HG02973 (cell line): ENCODE data around the gene CYB5D1.
A peak's percentile ranks its signal among the peaks of the same experiment; 100 is the strongest.

Source experiments
- ATAC-seq: cut with Tn5 transposase; IDR thresholded peaks from one replicate; pipeline ENCODE4 v1.9.1; 2021; ENCODE audit warnings: moderate library complexity; ENCODE audit not compliant: unreplicated experiment

Gene CYB5D1

DNA sequence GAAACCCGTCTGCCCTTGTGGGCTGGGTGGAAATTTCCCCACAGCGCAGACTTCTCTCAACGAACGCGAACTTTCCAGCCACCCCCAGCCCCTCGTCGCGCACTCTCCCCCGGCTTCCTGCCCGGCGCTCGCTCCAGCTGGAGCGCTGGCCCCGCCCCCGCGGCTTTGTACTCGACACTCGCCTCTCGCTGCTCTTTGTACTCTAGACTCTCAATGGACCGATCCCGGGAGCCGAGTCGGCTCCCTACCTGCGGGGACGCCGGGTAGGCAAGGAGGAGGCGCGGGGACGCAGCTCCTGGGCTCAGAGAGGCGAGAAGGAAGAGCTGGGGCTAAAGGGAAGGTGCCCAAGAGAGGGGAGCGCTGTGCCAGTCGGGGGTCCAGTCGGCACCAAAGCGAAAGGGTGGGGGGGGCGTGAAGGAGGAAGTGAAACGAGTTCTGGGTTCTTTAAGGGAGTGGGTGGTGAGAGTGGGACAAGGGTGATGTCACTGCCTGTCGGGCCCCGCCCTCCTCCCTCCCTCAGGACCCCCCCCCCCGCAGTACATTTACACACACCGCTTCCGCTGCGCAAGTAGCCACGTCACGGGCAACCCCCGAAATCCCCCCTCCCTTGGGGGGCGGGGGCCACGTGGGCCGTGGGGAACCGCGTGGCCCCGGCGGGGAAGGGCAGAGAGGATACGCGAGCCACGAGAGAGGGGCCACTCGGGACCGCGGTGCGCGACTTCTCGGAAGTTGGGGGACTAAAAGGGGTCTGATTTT, 14.1 kb upstream of the CYB5D1 start:
- ATAC-seq = no peak

DNA sequence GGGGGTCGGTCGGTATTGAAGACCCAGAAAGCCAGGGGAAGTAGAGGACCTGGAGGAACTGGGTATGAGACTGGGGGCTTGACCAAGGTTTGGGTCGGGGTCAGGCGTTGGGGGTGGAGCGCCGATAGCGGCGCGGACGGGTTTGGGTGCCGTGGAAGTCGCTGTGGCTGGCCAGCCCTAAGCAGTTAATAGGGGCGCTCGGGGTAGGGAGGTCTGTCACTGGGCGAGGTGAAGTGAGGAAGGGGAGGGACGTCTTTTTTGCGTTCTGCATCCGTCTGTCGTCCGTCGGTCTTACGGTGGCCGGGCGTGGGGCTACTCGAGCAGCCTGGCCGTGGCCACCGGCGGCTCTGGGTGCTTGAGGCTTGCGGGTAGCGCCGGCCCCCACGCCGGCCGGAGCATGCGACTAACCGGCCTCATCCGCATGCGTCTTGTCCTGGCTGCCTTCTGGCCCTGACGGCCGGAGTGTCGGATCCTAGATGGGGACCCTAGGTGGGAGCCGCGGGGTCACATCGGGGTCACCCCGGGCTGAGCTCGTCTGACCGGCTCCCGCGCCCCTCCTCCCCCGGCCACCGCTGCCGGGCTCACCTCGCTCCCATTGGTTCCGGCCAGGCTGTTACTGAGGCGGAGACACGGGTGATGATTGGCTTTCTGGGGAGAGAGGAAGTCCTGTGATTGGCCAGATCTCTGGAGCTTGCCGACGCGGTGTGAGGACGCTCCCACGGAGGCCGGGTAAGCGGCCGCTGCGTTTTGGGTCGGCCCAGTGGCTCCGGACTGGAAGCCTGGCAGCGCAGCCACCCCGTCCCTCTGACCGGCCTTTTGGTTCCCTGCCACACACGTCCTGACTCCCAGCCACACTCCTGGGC, 13.3 kb upstream of the CYB5D1 start:
- peak; percentile 41 for ATAC-seq

DNA sequence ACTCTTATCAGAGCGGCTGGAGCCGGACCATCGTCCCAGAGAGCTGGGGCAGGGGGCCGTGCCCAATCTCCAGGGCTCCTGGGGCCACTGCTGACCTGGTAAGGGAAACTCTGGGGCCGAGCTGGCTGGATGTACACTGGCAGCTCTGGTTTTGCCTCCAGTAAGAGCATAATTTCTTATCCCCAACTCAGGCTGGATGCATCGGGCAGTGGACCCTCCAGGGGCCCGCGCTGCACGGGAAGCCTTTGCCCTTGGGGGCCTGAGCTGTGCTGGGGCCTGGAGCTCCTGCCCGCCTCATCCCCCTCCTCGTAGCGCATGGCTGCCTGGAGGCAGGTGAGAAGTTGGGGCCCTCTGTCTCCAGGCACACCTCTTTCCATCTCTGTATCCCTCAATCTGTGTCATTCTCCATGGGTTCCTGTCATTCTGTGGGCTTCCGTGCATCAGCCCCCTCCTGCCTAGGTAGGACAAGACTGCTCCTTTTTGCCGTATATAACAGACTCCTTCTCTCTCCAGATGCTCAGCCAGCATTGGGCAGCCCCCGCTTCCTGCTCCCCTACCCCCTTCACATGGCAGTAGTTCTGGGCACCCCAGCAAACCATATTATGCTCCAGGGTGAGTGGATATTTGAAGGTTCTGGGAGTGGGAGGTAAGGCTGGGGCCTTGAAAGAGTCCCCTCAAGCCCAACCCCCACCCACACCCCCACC, 12.3 kb upstream of the CYB5D1 start:
- ATAC-seq = no peak

DNA sequence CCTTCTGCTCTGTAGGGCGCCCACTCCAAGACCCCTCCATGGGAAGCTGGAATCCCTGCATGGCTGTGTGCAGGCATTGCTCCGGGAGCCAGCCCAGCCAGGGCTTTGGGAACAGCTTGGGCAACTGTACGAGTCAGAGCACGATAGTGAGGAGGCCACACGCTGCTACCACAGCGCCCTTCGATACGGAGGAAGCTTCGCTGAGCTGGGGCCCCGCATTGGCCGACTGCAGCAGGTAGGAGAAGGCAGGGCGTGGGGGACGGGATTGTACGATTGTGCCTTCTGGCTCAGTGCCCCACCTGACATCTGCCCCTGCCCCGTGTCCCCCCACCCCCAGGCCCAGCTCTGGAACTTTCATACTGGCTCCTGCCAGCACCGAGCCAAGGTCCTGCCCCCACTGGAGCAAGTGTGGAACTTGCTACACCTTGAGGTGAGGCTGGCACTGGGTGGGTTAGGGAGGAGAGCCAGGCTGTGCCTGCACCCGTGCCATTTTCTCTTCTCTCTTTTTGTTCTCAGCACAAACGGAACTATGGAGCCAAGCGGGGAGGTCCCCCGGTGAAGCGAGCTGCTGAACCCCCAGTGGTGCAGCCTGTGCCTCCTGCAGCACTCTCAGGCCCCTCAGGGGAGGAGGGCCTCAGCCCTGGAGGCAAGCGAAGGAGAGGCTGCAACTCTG, 11.6 kb upstream of the CYB5D1 start:
- no peak for ATAC-seq

DNA sequence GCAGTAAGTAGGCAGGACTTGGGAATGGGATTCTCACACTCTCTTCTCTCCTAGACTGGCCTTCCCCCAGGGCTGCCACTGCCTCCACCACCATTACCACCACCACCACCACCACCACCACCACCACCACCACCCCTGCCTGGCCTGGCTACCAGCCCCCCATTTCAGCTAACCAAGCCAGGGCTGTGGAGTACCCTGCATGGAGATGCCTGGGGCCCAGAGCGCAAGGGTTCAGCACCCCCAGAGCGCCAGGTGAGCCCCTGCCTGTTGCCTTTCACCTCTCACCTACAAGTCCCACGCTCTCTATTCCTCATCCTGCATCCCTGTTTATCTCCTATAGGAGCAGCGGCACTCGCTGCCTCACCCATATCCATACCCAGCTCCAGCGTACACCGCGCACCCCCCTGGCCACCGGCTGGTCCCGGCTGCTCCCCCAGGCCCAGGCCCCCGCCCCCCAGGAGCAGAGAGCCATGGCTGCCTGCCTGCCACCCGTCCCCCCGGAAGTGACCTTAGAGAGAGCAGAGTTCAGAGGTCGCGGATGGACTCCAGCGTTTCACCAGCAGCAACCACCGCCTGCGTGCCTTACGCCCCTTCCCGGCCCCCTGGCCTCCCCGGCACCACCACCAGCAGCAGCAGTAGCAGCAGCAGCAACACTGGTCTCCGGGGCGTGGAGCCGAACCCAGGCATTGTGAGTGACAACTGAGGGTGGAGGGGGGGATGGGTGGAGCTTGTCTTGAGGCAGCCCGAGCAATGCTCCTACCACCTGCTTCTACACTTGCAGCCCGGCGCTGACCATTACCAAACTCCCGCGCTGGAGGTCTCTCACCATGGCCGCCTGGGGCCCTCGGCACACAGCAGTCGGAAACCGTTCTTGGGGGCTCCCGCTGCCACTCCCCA, 10.8 kb upstream of the CYB5D1 start:
- ATAC-seq = no peak

DNA sequence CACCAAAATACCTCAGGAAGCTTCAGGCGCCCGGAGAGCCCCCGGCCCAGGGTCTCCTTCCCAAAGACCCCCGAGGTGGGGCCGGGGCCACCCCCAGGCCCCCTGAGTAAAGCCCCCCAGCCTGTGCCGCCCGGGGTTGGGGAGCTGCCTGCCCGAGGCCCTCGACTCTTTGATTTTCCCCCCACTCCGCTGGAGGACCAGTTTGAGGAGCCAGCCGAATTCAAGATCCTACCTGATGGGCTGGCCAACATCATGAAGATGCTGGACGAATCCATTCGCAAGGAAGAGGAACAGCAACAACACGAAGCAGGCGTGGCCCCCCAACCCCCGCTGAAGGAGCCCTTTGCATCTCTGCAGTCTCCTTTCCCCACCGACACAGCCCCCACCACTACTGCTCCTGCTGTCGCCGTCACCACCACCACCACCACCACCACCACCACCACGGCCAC, 9.6 kb upstream of the CYB5D1 start:
- no peak for ATAC-seq

DNA sequence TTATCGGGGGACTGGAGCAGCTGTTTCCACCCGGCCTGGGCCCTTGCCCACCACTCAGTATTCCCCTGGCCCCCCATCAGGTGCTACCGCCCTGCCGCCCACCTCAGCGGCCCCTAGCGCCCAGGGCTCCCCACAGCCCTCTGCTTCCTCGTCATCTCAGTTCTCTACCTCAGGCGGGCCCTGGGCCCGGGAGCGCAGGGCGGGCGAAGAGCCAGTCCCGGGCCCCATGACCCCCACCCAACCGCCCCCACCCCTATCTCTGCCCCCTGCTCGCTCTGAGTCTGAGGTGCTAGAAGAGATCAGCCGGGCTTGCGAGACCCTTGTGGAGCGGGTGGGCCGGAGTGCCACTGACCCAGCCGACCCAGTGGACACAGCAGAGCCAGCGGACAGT, 9.1 kb upstream of the CYB5D1 start:
- no peak for ATAC-seq

DNA sequence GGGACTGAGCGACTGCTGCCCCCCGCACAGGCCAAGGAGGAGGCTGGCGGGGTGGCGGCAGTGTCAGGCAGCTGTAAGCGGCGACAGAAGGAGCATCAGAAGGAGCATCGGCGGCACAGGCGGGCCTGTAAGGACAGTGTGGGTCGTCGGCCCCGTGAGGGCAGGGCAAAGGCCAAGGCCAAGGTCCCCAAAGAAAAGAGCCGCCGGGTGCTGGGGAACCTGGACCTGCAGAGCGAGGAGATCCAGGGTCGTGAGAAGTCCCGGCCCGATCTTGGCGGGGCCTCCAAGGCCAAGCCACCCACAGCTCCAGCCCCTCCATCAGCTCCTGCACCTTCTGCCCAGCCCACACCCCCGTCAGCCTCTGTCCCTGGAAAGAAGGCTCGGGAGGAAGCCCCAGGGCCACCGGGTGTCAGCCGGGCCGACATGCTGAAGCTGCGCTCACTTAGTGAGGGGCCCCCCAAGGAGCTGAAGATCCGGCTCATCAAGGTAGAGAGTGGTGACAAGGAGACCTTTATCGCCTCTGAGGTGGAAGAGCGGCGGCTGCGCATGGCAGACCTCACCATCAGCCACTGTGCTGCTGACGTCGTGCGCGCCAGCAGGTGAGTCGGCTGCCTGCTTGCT, 8.6 kb upstream of the CYB5D1 start:
- no peak for ATAC-seq

DNA sequence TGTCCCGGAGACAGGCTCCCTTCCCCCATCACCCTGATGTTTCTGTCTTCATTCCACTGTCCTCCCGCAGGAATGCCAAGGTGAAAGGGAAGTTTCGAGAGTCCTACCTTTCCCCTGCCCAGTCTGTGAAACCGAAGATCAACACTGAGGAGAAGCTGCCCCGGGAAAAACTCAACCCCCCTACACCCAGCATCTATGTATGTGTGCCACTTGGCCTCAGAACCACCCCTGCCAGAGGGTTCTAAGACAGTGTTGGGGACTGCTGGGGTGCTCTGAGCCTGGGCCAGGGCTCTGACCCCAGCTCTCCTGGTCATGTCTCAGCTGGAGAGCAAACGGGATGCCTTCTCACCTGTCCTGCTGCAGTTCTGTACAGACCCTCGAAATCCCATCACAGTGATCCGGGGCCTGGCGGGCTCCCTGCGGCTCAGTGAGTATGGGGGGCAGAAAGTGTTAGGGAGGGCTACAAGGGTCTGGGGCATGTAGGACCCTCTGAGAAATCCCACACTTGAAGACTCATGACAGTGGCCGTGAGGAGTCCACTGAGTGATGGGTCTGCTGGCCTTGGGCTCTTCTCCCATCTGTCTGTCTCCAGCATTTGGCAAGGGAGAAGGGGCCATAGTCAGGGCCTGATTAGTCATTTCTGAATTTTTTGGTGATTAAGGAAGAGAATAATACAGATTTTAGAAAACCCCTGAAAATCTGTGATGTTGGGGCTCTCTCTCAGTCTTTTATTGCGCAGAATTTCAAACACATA, 7.9 kb upstream of the CYB5D1 start:
- ATAC-seq = no peak

DNA sequence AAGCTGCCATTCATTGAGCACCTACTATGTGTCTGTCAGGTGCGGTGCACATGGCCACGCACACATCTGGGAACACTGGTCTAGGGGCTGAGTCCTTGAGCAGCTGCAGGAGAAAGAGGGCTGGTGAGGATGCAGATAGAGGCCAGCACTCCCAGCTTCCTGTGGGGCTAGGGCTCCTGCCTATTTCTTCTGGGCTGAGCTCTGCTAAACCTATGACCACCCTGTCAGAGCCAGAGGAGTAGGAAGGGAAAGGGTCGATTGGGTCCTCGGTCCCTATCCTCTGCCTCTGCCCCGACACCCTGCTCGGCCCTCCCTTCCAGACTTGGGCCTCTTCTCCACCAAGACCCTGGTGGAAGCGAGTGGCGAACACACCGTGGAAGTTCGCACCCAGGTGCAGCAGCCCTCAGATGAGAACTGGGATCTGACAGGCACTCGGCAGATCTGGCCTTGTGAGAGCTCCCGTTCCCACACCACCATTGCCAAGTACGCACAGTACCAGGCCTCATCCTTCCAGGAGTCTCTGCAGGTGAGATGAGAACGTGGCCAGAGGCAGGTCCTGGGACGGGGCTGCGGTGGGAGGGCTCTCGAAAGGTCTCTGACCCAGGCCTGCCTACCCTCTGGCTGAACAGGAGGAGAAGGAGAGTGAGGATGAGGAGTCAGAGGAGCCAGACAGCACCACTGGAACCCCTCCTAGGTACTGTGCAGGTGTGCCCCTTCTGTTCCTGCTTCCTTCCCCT, 6.9 kb upstream of the CYB5D1 start:
- no peak for ATAC-seq

DNA sequence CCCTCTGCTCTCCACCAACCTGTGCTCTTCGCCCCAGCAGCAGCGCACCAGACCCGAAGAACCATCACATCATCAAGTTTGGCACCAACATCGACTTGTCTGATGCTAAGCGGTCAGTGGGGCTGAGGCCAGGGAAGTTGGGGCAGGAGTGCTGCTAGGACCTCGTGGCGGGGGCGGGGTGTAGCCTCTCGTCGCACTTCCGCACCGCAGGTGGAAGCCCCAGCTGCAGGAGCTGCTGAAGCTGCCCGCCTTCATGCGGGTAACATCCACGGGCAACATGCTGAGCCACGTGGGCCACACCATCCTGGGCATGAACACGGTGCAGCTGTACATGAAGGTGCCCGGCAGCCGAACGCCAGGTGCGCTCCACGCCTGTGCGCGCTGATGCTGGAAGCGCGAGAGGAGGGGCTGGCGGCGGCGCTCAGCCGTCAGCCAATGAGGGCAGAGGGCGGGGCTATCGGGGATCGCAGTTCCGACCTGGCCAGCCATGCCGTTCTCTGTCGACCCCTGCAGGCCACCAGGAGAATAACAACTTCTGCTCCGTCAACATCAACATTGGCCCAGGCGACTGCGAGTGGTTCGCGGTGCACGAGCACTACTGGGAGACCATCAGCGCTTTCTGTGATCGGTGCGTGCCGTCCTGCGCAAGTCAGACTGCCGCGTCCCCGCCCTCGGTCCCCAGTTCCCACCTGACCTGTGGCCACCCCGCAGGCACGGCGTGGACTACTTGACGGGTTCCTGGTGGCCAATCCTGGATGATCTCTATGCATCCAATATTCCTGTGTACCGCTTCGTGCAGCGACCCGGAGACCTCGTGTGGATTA, 6.2 kb upstream of the CYB5D1 start:
- peak; percentile 57 for ATAC-seq

DNA sequence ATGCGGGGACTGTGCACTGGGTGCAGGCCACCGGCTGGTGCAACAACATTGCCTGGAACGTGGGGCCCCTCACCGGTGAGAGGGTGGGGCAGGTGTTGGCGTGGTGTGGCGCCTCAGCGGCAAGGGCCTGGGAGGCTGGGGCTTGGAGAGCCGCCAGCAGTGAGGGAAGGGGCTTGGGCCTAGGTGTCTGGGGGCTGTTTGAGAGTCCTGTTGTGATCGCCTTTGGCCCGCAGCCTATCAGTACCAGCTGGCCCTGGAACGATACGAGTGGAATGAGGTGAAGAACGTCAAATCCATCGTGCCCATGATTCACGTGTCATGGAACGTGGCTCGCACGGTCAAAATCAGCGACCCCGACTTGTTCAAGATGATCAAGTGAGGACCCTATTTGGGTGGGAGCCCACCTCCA, 5.5 kb upstream of the CYB5D1 start:
- no peak for ATAC-seq

DNA sequence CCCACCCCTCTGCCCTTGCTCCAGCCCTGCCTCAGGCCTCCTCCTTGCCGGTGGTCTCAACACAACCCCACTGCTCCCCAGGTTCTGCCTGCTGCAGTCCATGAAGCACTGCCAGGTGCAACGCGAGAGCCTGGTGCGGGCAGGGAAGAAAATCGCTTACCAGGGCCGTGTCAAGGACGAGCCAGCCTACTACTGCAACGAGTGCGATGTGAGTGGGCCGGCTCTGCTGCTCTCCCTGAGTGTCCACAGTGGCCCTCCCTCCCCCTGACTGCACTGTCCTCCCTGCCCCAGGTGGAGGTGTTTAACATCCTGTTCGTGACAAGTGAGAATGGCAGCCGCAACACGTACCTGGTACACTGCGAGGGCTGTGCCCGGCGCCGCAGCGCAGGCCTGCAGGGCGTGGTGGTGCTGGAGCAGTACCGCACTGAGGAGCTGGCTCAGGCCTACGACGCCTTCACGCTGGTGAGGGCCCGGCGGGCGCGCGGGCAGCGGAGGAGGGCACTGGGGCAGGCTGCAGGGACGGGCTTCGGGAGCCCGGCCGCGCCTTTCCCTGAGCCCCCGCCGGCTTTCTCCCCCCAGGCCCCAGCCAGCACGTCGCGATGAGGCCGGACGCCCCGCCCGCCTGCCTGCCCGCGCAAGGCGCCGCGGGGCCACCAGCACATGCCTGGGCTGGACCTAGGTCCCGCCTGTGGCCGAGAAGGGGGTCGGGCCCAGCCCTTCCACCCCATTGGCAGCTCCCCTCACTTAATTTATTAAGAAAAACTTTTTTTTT, 4.7 kb upstream of the CYB5D1 start:
- no peak for ATAC-seq

DNA sequence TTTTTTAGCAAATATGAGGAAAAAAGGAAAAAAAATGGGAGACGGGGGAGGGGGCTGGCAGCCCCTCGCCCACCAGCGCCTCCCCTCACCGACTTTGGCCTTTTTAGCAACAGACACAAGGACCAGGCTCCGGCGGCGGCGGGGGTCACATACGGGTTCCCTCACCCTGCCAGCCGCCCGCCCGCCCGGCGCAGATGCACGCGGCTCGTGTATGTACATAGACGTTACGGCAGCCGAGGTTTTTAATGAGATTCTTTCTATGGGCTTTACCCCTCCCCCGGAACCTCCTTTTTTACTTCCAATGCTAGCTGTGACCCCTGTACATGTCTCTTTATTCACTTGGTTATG, 4.1 kb upstream of the CYB5D1 start:
- ATAC-seq = no peak

DNA sequence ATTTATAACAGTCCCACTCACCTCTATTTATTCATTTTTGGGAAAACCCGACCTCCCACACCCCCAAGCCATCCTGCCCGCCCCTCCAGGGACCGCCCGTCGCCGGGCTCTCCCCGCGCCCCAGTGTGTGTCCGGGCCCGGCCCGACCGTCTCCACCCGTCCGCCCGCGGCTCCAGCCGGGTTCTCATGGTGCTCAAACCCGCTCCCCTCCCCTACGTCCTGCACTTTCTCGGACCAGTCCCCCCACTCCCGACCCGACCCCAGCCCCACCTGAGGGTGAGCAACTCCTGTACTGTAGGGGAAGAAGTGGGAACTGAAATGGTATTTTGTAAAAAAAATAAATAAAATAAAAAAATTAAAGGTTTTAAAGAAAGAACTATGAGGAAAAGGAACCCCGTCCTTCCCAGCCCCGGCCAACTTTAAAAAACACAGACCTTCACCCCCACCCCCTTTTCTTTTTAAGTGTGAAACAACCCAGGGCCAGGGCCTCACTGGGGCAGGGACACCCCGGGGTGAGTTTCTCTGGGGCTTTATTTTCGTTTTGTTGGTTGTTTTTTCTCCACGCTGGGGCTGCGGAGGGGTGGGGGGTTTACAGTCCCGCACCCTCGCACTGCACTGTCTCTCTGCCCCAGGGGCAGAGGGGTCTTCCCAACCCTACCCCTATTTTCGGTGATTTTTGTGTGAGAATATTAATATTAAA, 3.6 kb upstream of the CYB5D1 start:
- no peak for ATAC-seq
